ENCODE results near the gene PDAP1. TPM values are rescaled to one million over a fixed set of nuclear protein-coding genes. Genes with fewer than 3 reads are reported as not detected.

The PDAP1 gene
- total RNA-seq, 2 experiments from 2014 or later: 35.0 to 38.0 TPM

GRCh38 chr7:99422625-99423024 lies 14.2 kb upstream of the PDAP1 start:
- no peak for TF ChIP-seq CTCF (IDR thresholded peaks at IDR 0.05)
- Mint-ChIP-seq H3K4me3 (no peak overlapping the region), H3K36me3 (ENCODE audit: low read depth) (peaks cover 72% of the 10 kb centered on the region), H3K27me3 (no peaks in the 10 kb centered on the region), H3K9me3 (no peaks in the 10 kb centered on the region), H3K27ac (no peak overlapping the region), H3K4me1 (ENCODE audit: low read depth) (no peaks in the 10 kb centered on the region)
- no peaks in the 10 kb centered on the region for H3K4me1 ChIP-seq (ENCODE audit: insufficient read depth, low read length)
- peaks cover 65% of the 10 kb centered on the region for H3K36me3 ChIP-seq (ENCODE audit: insufficient read depth, low read length)
- H3K4me3 ChIP-seq (ENCODE audit: low read length): no peak overlapping the region
- ChIA-PET CTCF (interaction anchor here (0.6 kb wide), 2 partner anchors 28 to 272 kb away, joined by 3 to 5 read pairs; no protein-coding TSS in a partner anchor), POLR2A (no interaction called here)
- no peaks in the 10 kb centered on the region for H3K9me3 ChIP-seq (ENCODE audit: control insufficient read depth in 1 of 2, insufficient read depth in 1 of 2, low read length in 2 of 2)
- intact Hi-C loops (cut with DNase I, micrococcal nuclease): no loop called here
- H3K27me3 ChIP-seq (ENCODE audit: control insufficient read depth in 1 of 2, insufficient read depth in 2 of 2, low read length in 2 of 2): no peaks in the 10 kb centered on the region
- H3K27ac ChIP-seq (ENCODE audit: low read depth in 1 of 2, low read length in 2 of 2): no peak overlapping the region
- DNase-seq (no peak), ATAC-seq (ENCODE audit: poor library complexity) (no peak)

GRCh38 chr7:99422186-99422585 lies 13.8 kb upstream of the PDAP1 start:
- Mint-ChIP-seq H3K36me3 (ENCODE audit: low read depth) (peaks cover 77% of the 10 kb centered on the region), H3K9me3 (no peaks in the 10 kb centered on the region), H3K4me1 (ENCODE audit: low read depth) (no peaks in the 10 kb centered on the region), H3K27ac (no peak overlapping the region), H3K4me3 (no peak overlapping the region), H3K27me3 (no peaks in the 10 kb centered on the region)
- no peak for TF ChIP-seq CTCF (IDR thresholded peaks at IDR 0.05)
- ChIA-PET POLR2A (no interaction called here), CTCF (interaction anchor here (0.6 kb wide), 2 partner anchors 27 to 272 kb away, joined by 3 to 5 read pairs; no protein-coding TSS in a partner anchor)
- intact Hi-C loops (cut with DNase I, micrococcal nuclease): no loop called here
- no peak for DNase-seq
- no peak for ATAC-seq (ENCODE audit: poor library complexity)
- Histone ChIP-seq H3K27ac (ENCODE audit: low read depth in 1 of 2, low read length in 2 of 2) (no peak overlapping the region), H3K36me3 (ENCODE audit: insufficient read depth, low read length) (peaks cover 69% of the 10 kb centered on the region), H3K27me3 (ENCODE audit: control insufficient read depth in 1 of 2, insufficient read depth in 2 of 2, low read length in 2 of 2) (no peaks in the 10 kb centered on the region), H3K4me1 (ENCODE audit: insufficient read depth, low read length) (no peaks in the 10 kb centered on the region), H3K9me3 (ENCODE audit: control insufficient read depth in 1 of 2, insufficient read depth in 1 of 2, low read length in 2 of 2) (no peaks in the 10 kb centered on the region), H3K4me3 (ENCODE audit: low read length) (no peak overlapping the region)

GRCh38 chr7:99420986-99421385 lies 12.6 kb upstream of the PDAP1 start:
- Mint-ChIP-seq H3K9me3 (no peaks in the 10 kb centered on the region), H3K4me3 (no peak overlapping the region), H3K36me3 (ENCODE audit: low read depth) (peaks cover 86% of the 10 kb centered on the region), H3K27me3 (no peaks in the 10 kb centered on the region), H3K27ac (no peak overlapping the region), H3K4me1 (ENCODE audit: low read depth) (no peaks in the 10 kb centered on the region)
- ATAC-seq (ENCODE audit: poor library complexity) (no peak), DNase-seq (no peak)
- intact Hi-C loops (cut with DNase I, micrococcal nuclease): no loop called here
- Histone ChIP-seq H3K4me3 (ENCODE audit: low read length) (no peak overlapping the region), H3K27me3 (ENCODE audit: control insufficient read depth in 1 of 2, insufficient read depth in 2 of 2, low read length in 2 of 2) (no peaks in the 10 kb centered on the region), H3K27ac (ENCODE audit: low read depth in 1 of 2, low read length in 2 of 2) (no peak overlapping the region), H3K4me1 (ENCODE audit: insufficient read depth, low read length) (no peaks in the 10 kb centered on the region), H3K9me3 (ENCODE audit: control insufficient read depth in 1 of 2, insufficient read depth in 1 of 2, low read length in 2 of 2) (no peaks in the 10 kb centered on the region), H3K36me3 (ENCODE audit: insufficient read depth, low read length) (peaks cover 80% of the 10 kb centered on the region)
- ChIA-PET CTCF (no interaction called here), POLR2A (no interaction called here)
- no peak for TF ChIP-seq CTCF (IDR thresholded peaks at IDR 0.05)
